ENCODE data around the gene MTFR1L. TPM values are rescaled to one million over a fixed set of nuclear protein-coding genes. Genes with fewer than 3 reads are reported as not detected.

The MTFR1L gene
- total and polyA plus RNA-seq, 9 of the 15 experiments (the other 6 are each of a cell fraction or from before 2014, with no cell fraction given): 41.4 to 98.5 (median 53.7) TPM

DNA sequence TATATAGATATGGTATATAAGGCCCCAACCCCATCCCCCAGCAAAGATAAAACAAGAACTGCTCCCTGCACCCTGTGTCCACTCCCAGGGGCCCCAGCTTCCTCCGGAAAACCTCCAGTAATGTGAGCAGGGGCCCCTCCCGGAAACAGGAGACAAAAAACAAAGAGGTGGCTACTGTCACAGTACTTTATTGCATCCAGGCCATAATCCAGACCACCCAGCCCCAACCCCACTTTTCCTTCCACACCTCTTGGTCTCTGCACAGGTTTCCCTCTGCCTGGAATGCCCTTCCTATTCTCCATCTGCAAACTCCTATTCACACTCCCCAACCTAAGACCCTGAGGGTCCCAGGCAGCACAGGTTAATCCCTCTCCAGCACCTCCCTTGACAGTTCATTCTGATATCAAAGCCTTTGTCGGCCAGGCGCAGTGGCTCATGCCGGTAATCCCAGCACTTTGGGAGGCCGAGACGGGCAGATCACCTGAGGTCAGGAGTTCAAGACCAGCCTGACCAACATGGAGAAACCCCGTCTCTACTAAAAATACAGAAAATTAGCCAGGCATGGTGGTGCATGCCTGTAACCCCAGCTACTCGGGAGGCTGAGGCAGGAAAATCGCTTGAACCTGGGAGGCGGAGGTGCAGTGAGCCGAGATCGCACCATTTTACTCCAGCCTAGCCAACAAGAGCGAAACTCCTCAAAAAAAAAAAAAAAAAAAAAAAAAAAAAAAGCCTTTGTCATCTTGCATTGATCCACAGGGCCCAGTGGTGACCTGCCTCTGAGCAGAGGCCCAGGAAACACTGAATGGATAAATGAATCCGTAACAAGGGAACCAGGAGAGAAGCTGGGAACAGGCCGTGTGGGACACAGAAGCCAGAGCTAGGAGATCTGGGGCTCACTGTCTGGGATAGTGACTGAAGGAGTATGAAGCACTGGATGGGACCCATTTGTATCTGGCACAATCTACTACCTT lies 41.8 kb downstream of the MTFR1L start (continued):
- no peak for TF ChIP-seq ARID4B (CRISPR knock-in tag; IDR thresholded peaks at IDR 0.05)
- no peak for TF ChIP-seq ZNF766 (CRISPR knock-in tag; conservative IDR thresholded peaks at IDR 0.05)
- peak; percentile 31; the same call in 1 of the 2 replicates for TF ChIP-seq ZNF395 (CRISPR knock-in tag; IDR thresholded peaks at IDR 0.05)
- TF ChIP-seq ZNF592 (IDR thresholded peaks at IDR 0.05): peak; percentile 78
- no peak for TF ChIP-seq ZNF311 (CRISPR knock-in tag; IDR thresholded peaks at IDR 0.05)
- no peak for TF ChIP-seq GTF3C2 (IDR thresholded peaks at IDR 0.05; ENCODE audit: borderline replicate concordance, extremely low read depth, insufficient read length)
- peak; percentile 46; the same call in 1 of the 2 replicates for TF ChIP-seq CXXC5 (CRISPR knock-in tag; IDR thresholded peaks at IDR 0.05)
- TF ChIP-seq FOSL1 (tag; conservative IDR thresholded peaks at IDR 0.05): peak; percentile 75
